ENCODE measurements around the gene GPR55. TPM values are rescaled to one million over a fixed set of nuclear protein-coding genes. Genes with fewer than 3 reads are reported as not detected.

Gene GPR55
- total RNA-seq, 1 experiment from 2014 or later: 0.19 TPM

DNA sequence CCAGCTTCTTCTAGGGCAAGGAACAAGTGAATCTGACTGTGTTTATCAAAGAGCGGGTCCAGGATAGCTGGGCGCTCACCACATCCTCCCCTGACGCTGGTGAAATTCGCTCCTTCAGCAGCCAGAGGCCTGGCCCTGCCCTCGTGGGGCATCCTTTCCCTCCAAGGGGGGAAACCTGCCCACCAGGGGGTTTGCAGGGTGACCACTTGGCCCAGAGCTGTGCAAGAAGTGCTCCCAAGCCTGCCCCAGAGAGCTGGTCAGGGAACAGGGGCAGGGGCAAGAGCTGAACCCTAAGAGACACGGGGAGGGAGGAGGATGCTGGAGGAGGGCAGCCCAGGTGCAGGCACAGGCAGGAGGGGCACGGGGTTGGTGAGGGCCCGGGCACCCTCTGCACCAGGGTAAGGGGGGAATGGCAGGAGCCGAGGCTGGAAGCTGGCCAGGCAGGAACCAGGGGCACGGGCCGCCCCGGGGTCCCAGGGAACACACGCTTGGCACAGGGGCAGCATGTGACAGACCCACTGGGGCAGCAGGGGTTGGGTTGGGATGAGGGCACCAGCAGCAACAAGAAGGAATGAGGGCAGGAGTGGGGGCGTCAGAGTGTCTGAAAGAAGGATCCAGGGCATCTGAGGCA, 2.8 kb upstream of the GPR55 start:
- no TSS peak for BruUV-seq (replicated peaks)
- CTCF ChIA-PET: no interaction called here

DNA sequence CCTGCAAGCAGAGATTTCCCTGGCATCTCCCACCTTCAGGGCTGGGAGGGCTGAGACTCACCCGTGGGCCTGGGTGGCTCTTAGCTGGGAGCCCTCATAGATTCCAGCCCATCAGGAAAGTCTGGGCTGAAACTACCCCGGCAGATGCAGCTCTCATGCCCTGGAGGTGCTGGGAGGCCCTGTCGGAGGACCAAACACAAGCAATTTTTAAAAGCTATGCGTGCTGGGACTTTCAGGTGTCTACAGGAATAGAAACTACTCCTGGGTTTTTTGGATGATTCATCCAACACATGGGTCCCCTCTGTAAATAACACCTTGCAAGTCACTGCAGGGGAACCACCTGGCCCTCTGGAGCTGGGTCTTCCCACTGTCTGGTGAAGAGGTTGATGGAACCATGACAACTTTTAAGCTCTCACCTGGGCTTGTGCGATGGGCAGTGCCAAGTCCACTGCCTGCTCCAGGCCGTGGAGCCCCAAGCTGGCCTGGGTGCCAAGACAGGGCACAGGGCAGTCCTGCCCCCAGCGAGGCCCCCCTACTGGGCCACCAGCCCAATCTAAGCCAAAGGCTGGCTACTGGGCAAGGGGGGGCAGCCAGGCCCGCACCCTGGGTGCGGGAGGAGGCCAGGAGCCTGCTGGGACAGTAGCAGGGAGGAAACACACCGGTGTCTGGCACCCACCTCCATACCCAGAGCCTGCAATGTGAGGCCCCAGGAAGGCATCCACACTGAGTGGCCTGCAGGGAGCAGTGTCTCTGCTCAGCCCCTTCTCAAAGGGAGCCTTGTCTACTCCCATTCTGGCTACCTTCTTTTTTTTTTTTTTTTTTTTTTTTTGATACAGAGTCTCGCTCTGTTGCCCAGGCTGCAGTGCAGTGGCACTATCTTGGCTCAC, 1.1 kb upstream of the GPR55 start:
- BruUV-seq (replicated peaks): no TSS peak
- Histone ChIP-seq H3K4me1 (ENCODE audit: insufficient read depth, low read length, poor library complexity, severe bottlenecking) (no peaks in the 10 kb centered on the region), H3K36me3 (ENCODE audit: insufficient read depth, low read length, poor library complexity, severe bottlenecking) (no peaks in the 10 kb centered on the region), H3K9me3 (ENCODE audit: low read depth, low read length, poor library complexity, severe bottlenecking) (no peaks in the 10 kb centered on the region), H3K27ac (ENCODE audit: low read depth, low read length, poor library complexity, severe bottlenecking) (no peak overlapping the region), H3K4me3 (ENCODE audit: low read depth, low read length, poor library complexity, severe bottlenecking) (no peak overlapping the region), H3K27me3 (replicated peaks; ENCODE audit: insufficient read depth, low read depth, low read length, poor library complexity) (no peaks in the 10 kb centered on the region)
- POLR2A ChIA-PET (ENCODE audit: low non-redundant PET): no interaction called here
- TF ChIP-seq EZH2 (IDR thresholded peaks at IDR 0.05; ENCODE audit: borderline replicate concordance, low read depth, low read length, poor library complexity, severe bottlenecking): no peak
- TF ChIP-seq, protein P1, sequence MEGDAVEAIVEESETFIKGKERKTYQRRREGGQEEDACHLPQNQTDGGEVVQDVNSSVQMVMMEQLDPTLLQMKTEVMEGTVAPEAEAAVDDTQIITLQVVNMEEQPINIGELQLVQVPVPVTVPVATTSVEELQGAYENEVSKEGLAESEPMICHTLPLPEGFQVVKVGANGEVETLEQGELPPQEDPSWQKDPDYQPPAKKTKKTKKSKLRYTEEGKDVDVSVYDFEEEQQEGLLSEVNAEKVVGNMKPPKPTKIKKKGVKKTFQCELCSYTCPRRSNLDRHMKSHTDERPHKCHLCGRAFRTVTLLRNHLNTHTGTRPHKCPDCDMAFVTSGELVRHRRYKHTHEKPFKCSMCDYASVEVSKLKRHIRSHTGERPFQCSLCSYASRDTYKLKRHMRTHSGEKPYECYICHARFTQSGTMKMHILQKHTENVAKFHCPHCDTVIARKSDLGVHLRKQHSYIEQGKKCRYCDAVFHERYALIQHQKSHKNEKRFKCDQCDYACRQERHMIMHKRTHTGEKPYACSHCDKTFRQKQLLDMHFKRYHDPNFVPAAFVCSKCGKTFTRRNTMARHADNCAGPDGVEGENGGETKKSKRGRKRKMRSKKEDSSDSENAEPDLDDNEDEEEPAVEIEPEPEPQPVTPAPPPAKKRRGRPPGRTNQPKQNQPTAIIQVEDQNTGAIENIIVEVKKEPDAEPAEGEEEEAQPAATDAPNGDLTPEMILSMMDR (conservative IDR thresholded peaks at IDR 0.05; ENCODE audit: low read depth, low read length): 0 out of 2 replicates have a peak, but pooled peaks have one; percentile 18
- CTCF ChIA-PET: no interaction called here
- intact Hi-C loops (cut with micrococcal nuclease; ENCODE audit: unreplicated experiment): no loop called here
- DNase-seq (ENCODE audit: low spot score): no peak

More for the DNA sequence above, 2.8 kb upstream of the GPR55 start:
- no peaks in the 10 kb centered on the region for H3K9me3 ChIP-seq (ENCODE audit: low read depth, low read length, poor library complexity, severe bottlenecking)
- DNase-seq (ENCODE audit: low spot score): no peak
- intact Hi-C loops (cut with micrococcal nuclease; ENCODE audit: unreplicated experiment): no loop called here
- POLR2A ChIA-PET (ENCODE audit: low non-redundant PET): no interaction called here
- no peaks in the 10 kb centered on the region for H3K4me1 ChIP-seq (ENCODE audit: insufficient read depth, low read length, poor library complexity, severe bottlenecking)
- H3K27ac ChIP-seq (ENCODE audit: low read depth, low read length, poor library complexity, severe bottlenecking): no peak overlapping the region
- TF ChIP-seq, protein P1 (conservative IDR thresholded peaks at IDR 0.05; ENCODE audit: low read depth, low read length): no peak
- no peak for TF ChIP-seq EZH2 (IDR thresholded peaks at IDR 0.05; ENCODE audit: borderline replicate concordance, low read depth, low read length, poor library complexity, severe bottlenecking)
- H3K27me3 ChIP-seq (replicated peaks; ENCODE audit: insufficient read depth, low read depth, low read length, poor library complexity): no peaks in the 10 kb centered on the region
- H3K4me3 ChIP-seq (ENCODE audit: low read depth, low read length, poor library complexity, severe bottlenecking): no peak overlapping the region
- no peaks in the 10 kb centered on the region for H3K36me3 ChIP-seq (ENCODE audit: insufficient read depth, low read length, poor library complexity, severe bottlenecking)

DNA sequence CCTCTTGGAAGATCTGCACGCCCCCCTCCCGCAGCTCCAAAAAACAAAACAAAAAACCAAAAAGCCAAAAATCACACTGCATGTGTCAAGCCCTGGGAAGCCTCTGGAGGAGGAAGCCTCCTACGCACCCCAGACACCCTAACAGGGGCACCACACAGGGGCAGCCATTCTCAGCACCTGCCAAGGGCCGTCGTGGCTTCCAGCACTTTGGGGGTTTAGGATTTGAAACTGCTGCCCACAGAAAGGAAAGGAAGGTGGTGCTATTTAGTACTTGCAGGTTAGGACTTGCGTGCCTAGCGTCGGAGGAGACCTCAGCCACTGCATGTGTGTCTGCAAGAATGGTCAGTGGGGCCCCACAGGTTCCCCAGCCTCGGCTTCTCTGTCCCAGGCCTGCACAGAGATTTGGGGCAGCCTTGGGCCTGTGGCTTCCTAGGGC, 419 bp upstream of the GPR55 start:
- Histone ChIP-seq H3K36me3 (ENCODE audit: insufficient read depth, low read length, poor library complexity, severe bottlenecking) (no peaks in the 10 kb centered on the region), H3K27me3 (replicated peaks; ENCODE audit: insufficient read depth, low read depth, low read length, poor library complexity) (no peaks in the 10 kb centered on the region), H3K27ac (ENCODE audit: low read depth, low read length, poor library complexity, severe bottlenecking) (no peak overlapping the region), H3K4me3 (ENCODE audit: low read depth, low read length, poor library complexity, severe bottlenecking) (no peak overlapping the region), H3K9me3 (ENCODE audit: low read depth, low read length, poor library complexity, severe bottlenecking) (no peaks in the 10 kb centered on the region), H3K4me1 (ENCODE audit: insufficient read depth, low read length, poor library complexity, severe bottlenecking) (no peaks in the 10 kb centered on the region)
- CTCF ChIA-PET: no interaction called here
- intact Hi-C loops (cut with micrococcal nuclease; ENCODE audit: unreplicated experiment): no loop called here
- POLR2A ChIA-PET (ENCODE audit: low non-redundant PET): no interaction called here
- no TSS peak for BruUV-seq (replicated peaks)
- TF ChIP-seq EZH2 (IDR thresholded peaks at IDR 0.05; ENCODE audit: borderline replicate concordance, low read depth, low read length, poor library complexity, severe bottlenecking): no peak
- TF ChIP-seq, protein P1 (conservative IDR thresholded peaks at IDR 0.05; ENCODE audit: low read depth, low read length): no peak
- DNase-seq (ENCODE audit: low spot score): no peak

Measured in A673 (cell line).